ENCODE results near the gene DPH7.

DPH7 gene

DNA sequence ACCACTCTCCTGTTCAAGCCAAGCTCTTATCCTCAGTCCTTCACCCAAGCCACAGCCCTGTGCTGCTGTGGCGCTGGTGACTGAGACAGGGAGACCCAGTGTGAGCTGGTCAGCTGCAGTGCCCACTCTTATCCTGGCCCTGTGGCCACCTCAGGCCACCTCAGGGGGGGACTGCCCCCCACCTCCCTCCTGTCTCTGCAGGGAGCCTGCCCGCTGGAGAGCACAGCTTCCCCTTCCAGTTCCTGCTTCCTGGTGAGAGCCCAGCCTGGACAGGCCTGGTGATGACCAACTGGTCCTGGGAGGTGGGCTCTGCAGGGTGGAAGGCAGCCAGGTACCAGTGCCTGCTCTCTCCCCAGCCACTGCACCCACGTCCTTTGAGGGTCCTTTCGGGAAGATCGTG is 34.5 kb upstream of the DPH7 start:
- Histone ChIP-seq H3K4me3 (ENCODE audit: low read depth, low read length) (no peak overlapping the region), H3K4me1 (no peaks in the 10 kb centered on the region; the same call in 1 of the 2 replicates)

DNA sequence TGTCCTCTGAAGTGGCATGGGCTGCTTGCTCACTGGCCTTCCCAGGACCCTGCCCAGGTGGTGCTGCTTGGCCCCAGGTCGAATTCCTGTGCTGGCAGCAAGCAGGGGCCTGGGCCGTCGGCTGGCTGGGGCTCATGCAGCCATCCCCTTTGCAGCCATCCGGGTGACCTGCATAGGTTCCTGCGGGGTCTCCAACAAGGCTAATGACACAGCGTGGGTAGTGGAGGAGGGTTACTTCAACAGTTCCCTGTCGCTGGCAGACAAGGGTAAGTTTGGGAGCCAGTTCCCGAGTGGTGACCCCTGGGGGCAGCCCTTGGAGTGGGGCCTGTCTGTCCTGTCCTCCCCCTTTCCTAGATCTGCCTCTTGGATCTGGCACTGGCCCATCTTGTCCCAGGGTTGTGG is 34.0 kb upstream of the DPH7 start:
- Histone ChIP-seq H3K4me1 (no peaks in the 10 kb centered on the region; the same call in 1 of the 2 replicates), H3K27me3 (no peaks in the 10 kb centered on the region), H3K4me3 (ENCODE audit: low read depth, low read length) (no peak overlapping the region), H3K36me3 (peaks cover 13% of the 10 kb centered on the region), H3K9me3 (no peaks in the 10 kb centered on the region)
- no peak for TF ChIP-seq CTCF (IDR thresholded peaks at IDR 0.05; ENCODE audit: low read depth, low read length)
- no peak for DNase-seq

More for the DNA sequence above, 34.5 kb upstream of the DPH7 start:
- no peaks in the 10 kb centered on the region for H3K27me3 ChIP-seq
- no peak for TF ChIP-seq CTCF (IDR thresholded peaks at IDR 0.05; ENCODE audit: low read depth, low read length)
- no peaks in the 10 kb centered on the region for H3K9me3 ChIP-seq
- H3K36me3 ChIP-seq, result peaks cover 16% of the 10 kb centered on the region
- no peak for DNase-seq

- Histone ChIP-seq H3K4me3 (ENCODE audit: low read depth, low read length) (no peak overlapping the region), H3K9me3 (no peaks in the 10 kb centered on the region), H3K36me3 (peaks cover 9% of the 10 kb centered on the region), H3K27me3 (no peaks in the 10 kb centered on the region), H3K4me1 (no peaks in the 10 kb centered on the region)
- DNase-seq, result no peak
- TF ChIP-seq CTCF (IDR thresholded peaks at IDR 0.05; ENCODE audit: low read depth, low read length), result no peak
Observed at GRCh38 chr9:137611623-137612609, 33.2 kb upstream of the DPH7 start.

GRCh38 chr9:137610944-137611343 is 32.2 kb upstream of the DPH7 start:
- Histone ChIP-seq H3K27me3 (peaks cover 5% of the 10 kb centered on the region), H3K4me3 (ENCODE audit: low read depth, low read length) (no peak overlapping the region), H3K4me1 (no peaks in the 10 kb centered on the region), H3K36me3 (peaks cover 9% of the 10 kb centered on the region), H3K9me3 (no peaks in the 10 kb centered on the region; the same call in 1 of the 2 replicates)
- no peak for DNase-seq
- TF ChIP-seq CTCF (IDR thresholded peaks at IDR 0.05; ENCODE audit: low read depth, low read length), result no peak

DNA sequence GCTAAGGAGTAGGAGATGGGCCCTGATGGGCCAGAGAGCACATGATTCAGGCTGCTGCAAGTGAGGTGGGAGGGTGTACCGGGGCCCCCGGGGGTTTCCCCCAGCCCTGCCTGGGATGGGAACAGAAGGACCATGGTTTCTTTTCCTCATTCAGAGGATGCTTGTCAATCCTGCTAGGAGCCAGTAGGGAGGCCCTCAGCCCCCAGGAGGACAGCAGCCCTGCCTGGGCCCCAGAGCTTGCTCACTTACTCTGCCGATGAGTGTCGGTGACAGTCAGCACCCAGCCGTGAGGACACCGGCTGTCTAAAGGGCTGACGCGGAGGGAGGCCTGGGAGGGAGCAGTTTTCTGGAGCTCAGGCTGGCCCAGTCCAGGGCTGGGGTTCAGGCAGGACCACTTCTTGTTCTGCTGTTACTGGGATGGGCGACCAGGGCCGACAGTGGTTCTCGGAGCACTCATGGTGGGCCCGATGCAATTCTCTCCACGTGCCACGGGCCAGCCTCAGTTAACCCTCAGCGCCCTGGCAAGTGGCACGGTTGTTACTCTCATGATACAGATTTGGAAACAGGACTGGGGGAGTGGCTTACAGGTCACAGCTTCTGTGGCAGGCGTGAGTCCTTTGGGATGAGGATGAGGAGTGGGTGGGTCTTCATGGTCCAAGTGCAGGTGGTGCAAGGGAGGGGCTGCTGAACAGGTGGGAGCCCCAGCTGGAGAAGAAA is 28.6 kb upstream of the DPH7 start:
- no peak for DNase-seq
- no peak for TF ChIP-seq CTCF (IDR thresholded peaks at IDR 0.05; ENCODE audit: low read depth, low read length)

More for the DNA sequence above, 28.6 kb upstream of the DPH7 start:
- Histone ChIP-seq H3K36me3 (no peaks in the 10 kb centered on the region), H3K9me3 (no peaks in the 10 kb centered on the region; the same call in 1 of the 2 replicates), H3K27me3 (peaks cover 8% of the 10 kb centered on the region), H3K4me3 (ENCODE audit: low read depth, low read length) (no peak overlapping the region), H3K4me1 (no peaks in the 10 kb centered on the region; the same call in 1 of the 2 replicates)

Measured in BE2C (cell line).